Measurements from ENCODE around the gene SEMA5B. TPM values are rescaled to one million over a fixed set of nuclear protein-coding genes. Genes with fewer than 3 reads are reported as not detected.

The SEMA5B gene
- total and polyA plus RNA-seq, 2 of the 4 experiments (the other 2 are of a cell fraction) = not detected

DNA sequence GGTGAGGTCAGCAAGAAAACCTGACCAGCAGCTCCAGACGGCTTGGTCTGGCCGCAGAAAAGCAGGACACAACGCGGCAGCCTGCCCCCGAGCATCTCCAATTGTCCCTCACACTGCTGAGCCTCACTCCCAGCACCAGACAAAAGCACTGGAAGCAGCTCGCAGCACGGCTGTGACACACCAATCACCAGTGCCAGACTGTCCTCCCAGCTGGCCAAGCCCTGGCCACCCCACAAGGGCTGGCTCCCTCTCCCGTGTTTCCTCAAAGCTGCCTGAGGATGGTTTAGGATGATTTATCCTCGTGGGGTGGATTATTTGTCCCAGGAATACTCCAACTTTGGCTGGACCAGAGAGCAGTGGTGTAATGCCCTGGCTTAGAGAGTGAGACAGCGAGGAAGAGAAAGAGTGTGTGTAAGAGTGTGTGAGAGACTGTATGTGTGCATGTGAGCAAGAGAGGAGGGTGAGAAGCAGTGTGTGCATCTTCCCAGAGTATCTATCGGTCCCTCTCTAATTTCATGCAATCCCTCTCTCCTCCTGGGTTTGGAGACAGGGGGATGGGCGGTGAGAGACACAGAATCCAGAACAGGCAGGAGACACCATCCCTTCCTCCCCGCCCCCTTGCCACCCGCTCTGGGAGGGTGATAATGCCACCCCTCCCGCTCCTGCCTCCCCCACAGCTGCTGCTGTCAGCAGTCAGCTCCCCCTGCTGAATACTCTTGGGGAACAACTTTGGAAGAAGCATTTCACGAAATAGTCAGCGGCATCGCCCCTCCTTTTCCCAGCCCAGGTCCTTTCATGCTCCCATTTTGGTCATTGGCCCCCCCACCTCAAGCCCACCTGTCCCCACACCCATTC is 34.2 kb downstream of the SEMA5B start (continued):
- TF ChIP-seq POLR2A (IDR thresholded peaks at IDR 0.05; ENCODE audit: low read depth, low read length) = no peak

GRCh38 chr3:122992676-122993075 is 34.9 kb downstream of the SEMA5B start:
- ATAC-seq (ENCODE audit: low read depth) = no peak
- no peak overlapping the region for H2BK15ac ChIP-seq (ENCODE audit: low read depth, low read length)
- no peak overlapping the region for H3K9ac ChIP-seq (ENCODE audit: low read depth, low read length)
- intact Hi-C loops (cut with micrococcal nuclease) (no loop called here), dilution Hi-C loops (cut with HindIII; ENCODE audit: low sequenced_read_pairs, unreplicated experiment) (no loop called here), in situ Hi-C loops (cut with MboI; ENCODE audit: low sequenced_read_pairs) (no loop called here)
- no peak overlapping the region for H3K4me3 ChIP-seq (ENCODE audit: insufficient read depth, low read depth, low read length)
- no peak overlapping the region for H3K18ac ChIP-seq (ENCODE audit: low read depth, low read length)
- CTCF ChIA-PET = no interaction called here
- DNase-seq = no peak
- no peaks in the 10 kb centered on the region for H3K36me3 ChIP-seq (ENCODE audit: control insufficient read depth, insufficient read depth, low read length)
- WGBS, 2 experiments (ENCODE audit: extremely low coverage in 2 of 2, insufficient read length in 1 of 2) = no CpG with 5 or more reads among the region's 9 CpGs
- H2AFZ ChIP-seq (replicated peaks; ENCODE audit: low read length, poor library complexity) = no peak overlapping the region
- H3K79me1 ChIP-seq (ENCODE audit: low read depth in 1 of 2, low read length in 2 of 2) = no peaks in the 10 kb centered on the region
- H3K9me3 ChIP-seq (ENCODE audit: control insufficient read depth, insufficient read depth, low read length) = no peaks in the 10 kb centered on the region
- no peak overlapping the region for H2BK5ac ChIP-seq (ENCODE audit: low read depth, low read length, poor library complexity, severe bottlenecking)
- H4K91ac ChIP-seq (ENCODE audit: insufficient read depth, low read depth, low read length) = no peak overlapping the region
- no peak overlapping the region for H3K14ac ChIP-seq (replicated peaks; ENCODE audit: low read depth, low read length)
- H4K5ac ChIP-seq (ENCODE audit: low read depth, low read length) = no peak overlapping the region
- H2AK9ac ChIP-seq (replicated peaks; ENCODE audit: low read depth, low read length, poor library complexity) = no peak overlapping the region
- H3K27ac ChIP-seq (ENCODE audit: insufficient read depth, low read length) = no peak overlapping the region
- no peak overlapping the region for H2BK20ac ChIP-seq (ENCODE audit: low read depth, low read length)
- peaks cover 96% of the 10 kb centered on the region for H3K27me3 ChIP-seq (ENCODE audit: control insufficient read depth, insufficient read depth, low read length)
- POLR2A ChIA-PET (ENCODE audit: unreplicated experiment) = no interaction called here
- H3K4me2 ChIP-seq (ENCODE audit: low read depth, low read length) = no peak overlapping the region
- no TSS peak for BruUV-seq (replicated peaks)
- H4K20me1 ChIP-seq (ENCODE audit: insufficient read depth, low read length) = no peaks in the 10 kb centered on the region
- TF ChIP-seq MAFK (IDR thresholded peaks at IDR 0.05; ENCODE audit: low read depth, low read length) (no peak), BHLHE40 (IDR thresholded peaks at IDR 0.05; ENCODE audit: low read depth, low read length) (no peak), POLR2A (IDR thresholded peaks at IDR 0.05; ENCODE audit: low read depth, low read length) (no peak), RCOR1 (IDR thresholded peaks at IDR 0.05; ENCODE audit: insufficient replicate concordance, low read length) (no peak), RAD21 (IDR thresholded peaks at IDR 0.05; ENCODE audit: low read length) (no peak), SMC3 (IDR thresholded peaks at IDR 0.05; ENCODE audit: low read depth, low read length) (no peak), FOS (IDR thresholded peaks at IDR 0.05; ENCODE audit: low read depth, low read length) (no peak), NFE2L2 (IDR thresholded peaks at IDR 0.05; ENCODE audit: low read depth, low read length) (no peak), CEBPB (IDR thresholded peaks at IDR 0.05; ENCODE audit: low read depth, low read length) (no peak), CHD1 (IDR thresholded peaks at IDR 0.05; ENCODE audit: low read depth, low read length) (no peak), MXI1 (IDR thresholded peaks at IDR 0.05; ENCODE audit: borderline replicate concordance, low read depth, low read length) (no peak)
- TF ChIP-seq, protein P1, sequence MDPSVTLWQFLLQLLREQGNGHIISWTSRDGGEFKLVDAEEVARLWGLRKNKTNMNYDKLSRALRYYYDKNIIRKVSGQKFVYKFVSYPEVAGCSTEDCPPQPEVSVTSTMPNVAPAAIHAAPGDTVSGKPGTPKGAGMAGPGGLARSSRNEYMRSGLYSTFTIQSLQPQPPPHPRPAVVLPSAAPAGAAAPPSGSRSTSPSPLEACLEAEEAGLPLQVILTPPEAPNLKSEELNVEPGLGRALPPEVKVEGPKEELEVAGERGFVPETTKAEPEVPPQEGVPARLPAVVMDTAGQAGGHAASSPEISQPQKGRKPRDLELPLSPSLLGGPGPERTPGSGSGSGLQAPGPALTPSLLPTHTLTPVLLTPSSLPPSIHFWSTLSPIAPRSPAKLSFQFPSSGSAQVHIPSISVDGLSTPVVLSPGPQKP (IDR thresholded peaks at IDR 0.05; ENCODE audit: borderline replicate concordance, low read depth, low read length) = no peak
- TF ChIP-seq, protein P2, sequence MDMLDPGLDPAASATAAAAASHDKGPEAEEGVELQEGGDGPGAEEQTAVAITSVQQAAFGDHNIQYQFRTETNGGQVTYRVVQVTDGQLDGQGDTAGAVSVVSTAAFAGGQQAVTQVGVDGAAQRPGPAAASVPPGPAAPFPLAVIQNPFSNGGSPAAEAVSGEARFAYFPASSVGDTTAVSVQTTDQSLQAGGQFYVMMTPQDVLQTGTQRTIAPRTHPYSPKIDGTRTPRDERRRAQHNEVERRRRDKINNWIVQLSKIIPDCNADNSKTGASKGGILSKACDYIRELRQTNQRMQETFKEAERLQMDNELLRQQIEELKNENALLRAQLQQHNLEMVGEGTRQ (IDR thresholded peaks at IDR 0.05; ENCODE audit: low read depth, low read length) = no peak
- H3K56ac ChIP-seq (ENCODE audit: extremely low read depth, insufficient read depth, low read length) = no peak overlapping the region
- no peak overlapping the region for H3K4ac ChIP-seq (ENCODE audit: low read depth, low read length)
- no peaks in the 10 kb centered on the region for H3K4me1 ChIP-seq (ENCODE audit: control insufficient read depth, insufficient read depth, low read length)
- no peak overlapping the region for H3K23ac ChIP-seq (ENCODE audit: low read depth, low read length)
- H3K9me1 ChIP-seq (ENCODE audit: insufficient read depth, low read length) = no peaks in the 10 kb centered on the region
- no peak overlapping the region for H4K8ac ChIP-seq (ENCODE audit: low read depth in 2 of 2, low read length in 2 of 2)
- H2AK5ac ChIP-seq (ENCODE audit: low read depth, low read length) = no peak overlapping the region
- no peak overlapping the region for H2BK120ac ChIP-seq (ENCODE audit: low read depth, low read length)

Measured in IMR-90 (cell line).